GM12878 (cell line): ENCODE data around the gene RBAK. TPM values are rescaled to one million over a fixed set of nuclear protein-coding genes. Genes with fewer than 3 reads are reported as not detected.

Experiments
- ATF7 ChIP-seq: fragments of 450-650 bp; IDR thresholded peaks from 2 replicates; pipeline ENCODE4 v1.6.1; 2016; ENCODE audit warnings: low read depth, mild to moderate bottlenecking
- BCL11A ChIP-seq: IDR thresholded peaks from 2 replicates; pipeline ENCODE4 v1.6.1; 2011; ENCODE audit warnings: low read depth, low read length
- BHLHE40 ChIP-seq, 2 experiments: fragments of 450-650 bp in 1 of 2; IDR thresholded peaks; 2 replicates each; pipeline ENCODE4 v1.6.1; 2011 to 2017; ENCODE audit warnings: low read depth in 2 of 2, borderline replicate concordance in 1 of 2, improper control_type of control experiment in 1 of 2, low read length in 1 of 2, mild to moderate bottlenecking in 1 of 2
- CEBPZ ChIP-seq: fragments of 150-350 bp; IDR thresholded peaks from 2 replicates; pipeline ENCODE4 v1.6.1; 2016; ENCODE audit warnings: low read depth, low read length
- EGR1 ChIP-seq, 2 experiments: IDR thresholded peaks; 1 replicate in 1 of 2; 2 replicates in 1 of 2; pipeline ENCODE4 v1.6.1; 2011 to 2012; ENCODE audit warnings: low read depth in 2 of 2, low read length in 2 of 2, borderline replicate concordance in 1 of 2, mild to moderate bottlenecking in 1 of 2, moderate library complexity in 1 of 2
- EP300 ChIP-seq, 2 experiments: fragments of 150-350 bp in 1 of 2; IDR thresholded peaks; 2 replicates each; pipeline ENCODE4 v1.6.1; 2011 to 2012; ENCODE audit warnings: low read depth in 2 of 2, low read length in 2 of 2, borderline replicate concordance in 1 of 2, improper control_type of control experiment in 1 of 2, inconsistent platforms in 1 of 2; ENCODE audit not compliant: control insufficient read depth in 1 of 2
- GABPA ChIP-seq: IDR thresholded peaks from 2 replicates; pipeline ENCODE4 v1.6.1; 2014; ENCODE audit warnings: antibody characterized with exemption, low read depth, mild to moderate bottlenecking, inconsistent platforms
- JUNB ChIP-seq: IDR thresholded peaks from 2 replicates; pipeline ENCODE4 v1.6.1; 2016; ENCODE audit warnings: antibody characterized with exemption, mild to moderate bottlenecking
- KAT2A ChIP-seq: conservative IDR thresholded peaks from 2 replicates; pipeline ENCODE4 v1.6.1; 2011; ENCODE audit warnings: low read depth, low read length; ENCODE audit not compliant: control insufficient read depth
- KLF5 ChIP-seq: fragments of 450-650 bp; IDR thresholded peaks from 2 replicates; pipeline ENCODE4 v1.6.1; 2014; ENCODE audit warnings: mild to moderate bottlenecking; ENCODE audit not compliant: partially characterized antibody
- MEF2A ChIP-seq: IDR thresholded peaks from 2 replicates; pipeline ENCODE4 v1.6.1; 2011; ENCODE audit warnings: low read depth, mild to moderate bottlenecking, low read length, moderate library complexity; ENCODE audit not compliant: insufficient read depth
- NBN ChIP-seq: fragments of 450-650 bp; IDR thresholded peaks from 2 replicates; pipeline ENCODE4 v1.6.1; 2016
- PAX8 ChIP-seq: fragments of 450-650 bp; IDR thresholded peaks from 2 replicates; pipeline ENCODE4 v1.6.1; 2017; ENCODE audit warnings: mild to moderate bottlenecking, moderate library complexity
- PBX3 ChIP-seq: IDR thresholded peaks from 2 replicates; pipeline ENCODE4 v1.6.1; 2011; ENCODE audit warnings: mild to moderate bottlenecking, low read depth, low read length, moderate library complexity; ENCODE audit not compliant: insufficient replicate concordance
- POU2F2 ChIP-seq: IDR thresholded peaks from 3 replicates; pipeline ENCODE4 v1.6.1; 2011; ENCODE audit warnings: low read depth, mild to moderate bottlenecking, low read length, borderline replicate concordance
- RBBP5 ChIP-seq: fragments of 200-600 bp; sonication (generic); conservative IDR thresholded peaks from 2 replicates; pipeline ENCODE4 v1.6.1; 2016
- SIN3A ChIP-seq: IDR thresholded peaks from 2 replicates; pipeline ENCODE4 v1.6.1; 2012; ENCODE audit warnings: low read depth, low read length, improper control_type of control experiment
- SP1 ChIP-seq: IDR thresholded peaks from one replicate; pipeline ENCODE4 v1.6.1; 2011; ENCODE audit warnings: low read depth, low read length
- SREBF2 ChIP-seq: IDR thresholded peaks from 2 replicates; pipeline ENCODE4 v1.6.1; 2012; ENCODE audit warnings: mild to moderate bottlenecking, low read length
- TARDBP ChIP-seq: IDR thresholded peaks from 2 replicates; pipeline ENCODE4 v1.6.1; 2016; ENCODE audit warnings: borderline replicate concordance
- TCF7 ChIP-seq: IDR thresholded peaks from 2 replicates; pipeline ENCODE4 v1.6.1; 2014; ENCODE audit warnings: antibody characterized with exemption, borderline replicate concordance
- ZNF592 ChIP-seq: fragments of 450-650 bp; IDR thresholded peaks from 2 replicates; pipeline ENCODE4 v1.6.1; 2017; ENCODE audit warnings: mild to moderate bottlenecking, moderate library complexity
- ZNF622 ChIP-seq: fragments of 450-650 bp; IDR thresholded peaks from 2 replicates; pipeline ENCODE4 v1.6.1; 2017; ENCODE audit warnings: mild to moderate bottlenecking, inconsistent platforms
- polyA plus RNA-seq, 11 experiments: library from polyadenylated mRNA; depleted of rRNA in 4 of 11; unstranded in 6 of 11; stranded (reverse) in 5 of 11; fragments of >200 nt; fragmentation: Nextera tagmentation in 4 of 11; fragmentation: Illumina TruSeq in 1 of 11; extraction: Ambion mirVana in 4 of 11; extraction: Trizol in 1 of 11; gene quantifications; 1 replicate in 1 of 11; 2 replicates in 10 of 11; pipeline versions ENCODE4 v1.2.1 to v1.2.3, GENCODE V29; 2011 to 2016; ENCODE audit warnings: inconsistent platforms in 2 of 11, missing spikeins in 2 of 11, low read depth in 1 of 11
- total RNA-seq, 4 experiments: library from RNA; depleted of rRNA in 3 of 4; stranded (reverse); fragments of >200 nt in 3 of 4; fragmentation: Illumina TruSeq in 1 of 4; extraction: Trizol in 1 of 4; gene quantifications; 2 replicates each; pipeline versions ENCODE4 v1.2.1 to v1.2.3, GENCODE V29; 2013 to 2021

Gene RBAK
- total and polyA plus RNA-seq, 10 of the 15 experiments (the other 5 are each of a cell fraction or from before 2014, with no cell fraction given) = 1.9 to 10.2 (median 5.9) TPM

GRCh38 chr7:5045558-5046396, at the start of gene RBAK (continued):
- TF ChIP-seq KLF5 (no peak), POU2F2 (no peak; the same call in 2 of the 3 replicates), JUNB (peak; percentile 100), GABPA (peak; percentile 78), SREBF2 (no peak), EP300 (IDR thresholded peaks at IDR 0.05; ENCODE audit: borderline replicate concordance in 1 of 2, control insufficient read depth in 1 of 2, low read depth in 2 of 2, low read length in 2 of 2) (no peak), TCF7 (no peak), PBX3 (peak; percentile 12), BCL11A (no peak), NBN (no peak; the same call in 1 of the 2 replicates), BHLHE40 (IDR thresholded peaks at IDR 0.05; ENCODE audit: borderline replicate concordance in 1 of 2, low read depth in 2 of 2, low read length in 1 of 2) (peak in 1 of 2 experiments; percentile 39; a peak in 1 of 4 replicates), EGR1 (IDR thresholded peaks at IDR 0.05; ENCODE audit: borderline replicate concordance in 1 of 2, low read depth in 2 of 2, low read length in 2 of 2) (peak in 1 of 2 experiments; percentile 15; a peak in 1 of 3 replicates), PAX8 (no peak), RBBP5 (no peak), ATF7 (0 out of 2 replicates have a peak, but pooled peaks have one; percentile 19), CEBPZ (no peak), ZNF592 (no peak), SP1 (peak; percentile 14), SIN3A (no peak), MEF2A (no peak), KAT2A (no peak), TARDBP (no peak), ZNF622 (no peak)
